CD4-positive, alpha-beta memory T cell (primary cell): ENCODE measurements around the gene SIPA1L3. TPM values are rescaled to one million over a fixed set of nuclear protein-coding genes. Genes with fewer than 3 reads are reported as not detected.
A peak's percentile ranks its signal among the peaks of the same experiment; 100 is the strongest.

Experiments
- CTCF ChIA-PET: fragments of 350-600 bp; sonication (Branson Sonifier 250); formaldehyde crosslinking; loops from one replicate; lab custom pipeline; 2021; ENCODE audit warnings: inconsistent platforms; ENCODE audit not compliant: partially characterized antibody; lab: Charles Lee
- POLR2A ChIA-PET: fragments of 350-600 bp; sonication (Branson Sonifier 250); formaldehyde crosslinking; loops from one replicate; lab custom pipeline; 2021; ENCODE audit not compliant: partially characterized antibody; lab: Charles Lee
- DNase-seq, 5 donors: peaks; one replicate each; pipeline versions ENCODE4 v3.0.0 to v3.0.0-alpha.2; 2020 to 2022; ENCODE audit warnings: mixed read lengths in 1 of 5
- H3K27ac ChIP-seq: one replicate; pipeline ENCODE4 v1.7.0; 2013; ENCODE audit warnings: low read depth, low read length
- H3K27me3 ChIP-seq: 2 replicates; pipeline ENCODE4 v1.7.0; 2013; ENCODE audit warnings: mild to moderate bottlenecking, low read length, moderate library complexity; ENCODE audit not compliant: insufficient read depth
- H3K36me3 ChIP-seq: 2 replicates; pipeline ENCODE4 v1.7.0; 2013; ENCODE audit warnings: mild to moderate bottlenecking, low read length, moderate library complexity; ENCODE audit not compliant: insufficient read depth
- H3K4me1 ChIP-seq: 2 replicates; pipeline ENCODE4 v1.7.0; 2013; ENCODE audit warnings: mild to moderate bottlenecking, low read length, moderate library complexity; ENCODE audit not compliant: insufficient read depth
- H3K4me3 ChIP-seq, 2 donors: one replicate each; pipeline ENCODE4 v1.7.0; 2013; ENCODE audit warnings: low read length in 2 of 2, mild to moderate bottlenecking in 1 of 2
- H3K9me3 ChIP-seq, 2 donors: one replicate each; pipeline ENCODE4 v1.7.0; 2013; ENCODE audit warnings: low read length in 2 of 2, control low read depth in 1 of 2; ENCODE audit not compliant: control insufficient read depth in 1 of 2
- H3K27ac Mint-ChIP-seq, 7 donors: one replicate each; pipeline ENCODE4 v1.8.0; 2020 to 2021; ENCODE audit warnings: mixed read lengths in 7 of 7, mild to moderate bottlenecking in 6 of 7, inconsistent platforms in 3 of 7, moderate library complexity in 3 of 7
- H3K27me3 Mint-ChIP-seq, 2 donors: one replicate each; pipeline ENCODE4 v1.8.0; 2020 to 2021; ENCODE audit warnings: mixed read lengths in 2 of 2
- H3K36me3 Mint-ChIP-seq, 2 donors: one replicate each; pipeline ENCODE4 v1.8.0; 2020 to 2021; ENCODE audit warnings: mixed read lengths in 2 of 2, inconsistent platforms in 1 of 2, mild to moderate bottlenecking in 1 of 2
- H3K4me1 Mint-ChIP-seq, 4 donors: one replicate each; pipeline ENCODE4 v1.8.0; 2020 to 2021; ENCODE audit warnings: mixed read lengths in 4 of 4, mild to moderate bottlenecking in 1 of 4
- H3K4me3 Mint-ChIP-seq, 8 donors: one replicate each; pipeline ENCODE4 v1.8.0; 2020 to 2021; ENCODE audit warnings: mixed read lengths in 8 of 8, mild to moderate bottlenecking in 7 of 8, moderate library complexity in 6 of 8, inconsistent platforms in 3 of 8
- H3K9me3 Mint-ChIP-seq, 8 donors: one replicate each; pipeline ENCODE4 v1.8.0; 2020 to 2021; ENCODE audit warnings: mixed read lengths in 8 of 8, mild to moderate bottlenecking in 5 of 8, inconsistent platforms in 3 of 8, moderate library complexity in 1 of 8
- intact Hi-C: fragments of 100-400 bp; cut with micrococcal nuclease; formaldehyde crosslinking; loops from one replicate; pipeline ENCODE4 v1.15.1; 2023
- polyA plus RNA-seq, 2 donors: library from polyadenylated mRNA; unstranded; fragments of 300-500 nt; fragmentation: Illumina TruSeq; gene quantifications; one replicate each; pipeline ENCODE4 v1.2.3, GENCODE V29; 2021
- total RNA-seq, 2 experiments: library from RNA; stranded (reverse); gene quantifications; one replicate each; pipeline ENCODE4 v1.2.3, GENCODE V29; 2021

SIPA1L3 gene
- total and polyA plus RNA-seq, 4 experiments from 2014 or later, result 0.39 to 35.0 (median 17.8) TPM

- Mint-ChIP-seq H3K36me3 (peaks cover 21 to 26% of the 10 kb centered on the region in 2 donors), H3K27ac (no peak overlapping the region), H3K4me3 (no peak overlapping the region), H3K4me1 (no peaks in the 10 kb centered on the region), H3K9me3 (no peaks in the 10 kb centered on the region), H3K27me3 (no peaks in the 10 kb centered on the region)
- no peak overlapping the region for H3K4me3 ChIP-seq
- no peak overlapping the region for H3K27ac ChIP-seq
- no peaks in the 10 kb centered on the region for H3K27me3 ChIP-seq
- no peaks in the 10 kb centered on the region for H3K9me3 ChIP-seq
- peaks cover 12% of the 10 kb centered on the region for H3K36me3 ChIP-seq
- H3K4me1 ChIP-seq, result no peaks in the 10 kb centered on the region
- intact Hi-C loops, result no loop called here
- ChIA-PET CTCF (no interaction called here), POLR2A (no interaction called here)
- no peak for DNase-seq
Measured at GRCh38 chr19:38152461-38153379, 245.7 kb downstream of the SIPA1L3 start.

GRCh38 chr19:38155453-38155852 is 248.4 kb downstream of the SIPA1L3 start:
- ChIA-PET CTCF (no interaction called here), POLR2A (no interaction called here)
- H3K27ac ChIP-seq, result no peak overlapping the region
- H3K9me3 ChIP-seq, result no peaks in the 10 kb centered on the region
- H3K4me1 Mint-ChIP-seq, result no peaks in the 10 kb centered on the region
- H3K4me3 Mint-ChIP-seq, result no peak overlapping the region
- no peak for DNase-seq
- H3K27ac Mint-ChIP-seq, result peak overlapping the region in 2 of 7 donors; percentile 10 to 55
- no peaks in the 10 kb centered on the region for H3K4me1 ChIP-seq
- H3K9me3 Mint-ChIP-seq, result no peaks in the 10 kb centered on the region
- intact Hi-C loops, result no loop called here
- H3K27me3 Mint-ChIP-seq, result no peaks in the 10 kb centered on the region
- H3K36me3 Mint-ChIP-seq, result peaks cover 32 to 34% of the 10 kb centered on the region in 2 donors
- no peak overlapping the region for H3K4me3 ChIP-seq
- H3K36me3 ChIP-seq, result peaks cover 12% of the 10 kb centered on the region
- no peaks in the 10 kb centered on the region for H3K27me3 ChIP-seq

GRCh38 chr19:38158730-38159129 is 251.7 kb downstream of the SIPA1L3 start:
- no peak overlapping the region for H3K4me3 Mint-ChIP-seq
- H3K9me3 ChIP-seq, result peaks cover 0 to 4% of the 10 kb centered on the region in 2 donors
- H3K4me1 ChIP-seq, result no peaks in the 10 kb centered on the region
- DNase-seq, result no peak
- POLR2A ChIA-PET, result no interaction called here
- peaks cover 0 to 20% (median 4%) of the 10 kb centered on the region in 8 donors for H3K9me3 Mint-ChIP-seq
- no peak overlapping the region for H3K27ac Mint-ChIP-seq
- no peak overlapping the region for H3K27ac ChIP-seq
- H3K4me1 Mint-ChIP-seq, result no peaks in the 10 kb centered on the region
- CTCF ChIA-PET, result no interaction called here
- intact Hi-C loops, result no loop called here
- H3K36me3 ChIP-seq, result peaks cover 13% of the 10 kb centered on the region
- H3K36me3 Mint-ChIP-seq, result peaks cover 50 to 52% of the 10 kb centered on the region in 2 donors
- H3K27me3 Mint-ChIP-seq, result no peaks in the 10 kb centered on the region
- H3K4me3 ChIP-seq, result no peak overlapping the region
- H3K27me3 ChIP-seq, result no peaks in the 10 kb centered on the region

- peaks cover 17% of the 10 kb centered on the region for H3K36me3 ChIP-seq
- Mint-ChIP-seq H3K4me1 (no peaks in the 10 kb centered on the region), H3K27me3 (no peaks in the 10 kb centered on the region), H3K27ac (no peak overlapping the region), H3K9me3 (peaks cover 0 to 20% (median 4%) of the 10 kb centered on the region in 8 donors), H3K36me3 (peaks cover 63 to 65% of the 10 kb centered on the region in 2 donors), H3K4me3 (no peak overlapping the region)
- H3K4me1 ChIP-seq, result no peaks in the 10 kb centered on the region
- no peaks in the 10 kb centered on the region for H3K27me3 ChIP-seq
- intact Hi-C loops, result no loop called here
- no peak for DNase-seq
- POLR2A ChIA-PET, result no interaction called here
- H3K9me3 ChIP-seq, result peaks cover 0 to 4% of the 10 kb centered on the region in 2 donors
- H3K4me3 ChIP-seq, result no peak overlapping the region
- CTCF ChIA-PET, result no interaction called here
- H3K27ac ChIP-seq, result no peak overlapping the region
Measured at GRCh38 chr19:38162094-38162493, 255.1 kb downstream of the SIPA1L3 start.

DNA sequence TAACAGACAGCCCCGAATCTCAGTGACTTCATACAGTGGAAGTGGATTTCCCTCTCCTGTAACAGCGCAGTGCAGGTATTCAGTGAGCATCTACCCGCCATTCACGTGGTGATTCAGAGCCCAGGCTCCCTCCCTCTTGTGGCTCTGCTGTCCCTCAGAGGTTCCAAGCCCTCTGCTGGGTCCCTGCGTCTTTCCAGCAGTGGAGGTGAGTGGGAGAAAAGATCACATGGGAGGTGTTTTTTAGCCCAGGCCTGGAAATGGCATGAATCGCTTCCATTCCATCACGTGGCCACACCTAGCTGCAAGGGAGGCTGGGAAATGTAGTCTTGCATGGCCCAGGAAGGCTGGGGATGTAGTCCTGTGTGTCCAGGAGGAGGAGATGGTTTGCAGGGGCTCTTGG is 255.6 kb downstream of the SIPA1L3 start:
- H3K27me3 ChIP-seq, result no peaks in the 10 kb centered on the region
- no peak overlapping the region for H3K4me3 ChIP-seq
- no peak overlapping the region for H3K27ac ChIP-seq
- no peak overlapping the region for H3K4me3 Mint-ChIP-seq
- no peak for DNase-seq
- intact Hi-C loops, result no loop called here
- H3K4me1 Mint-ChIP-seq, result no peaks in the 10 kb centered on the region
- peaks cover 0 to 4% of the 10 kb centered on the region in 2 donors for H3K9me3 ChIP-seq
- ChIA-PET CTCF (no interaction called here), POLR2A (no interaction called here)
- no peaks in the 10 kb centered on the region for H3K27me3 Mint-ChIP-seq
- peaks cover 17% of the 10 kb centered on the region for H3K36me3 ChIP-seq
- no peak overlapping the region for H3K27ac Mint-ChIP-seq
- H3K36me3 Mint-ChIP-seq, result peaks cover 63 to 65% of the 10 kb centered on the region in 2 donors
- no peaks in the 10 kb centered on the region for H3K4me1 ChIP-seq
- H3K9me3 Mint-ChIP-seq, result peaks cover 0 to 20% (median 4%) of the 10 kb centered on the region in 8 donors

DNA sequence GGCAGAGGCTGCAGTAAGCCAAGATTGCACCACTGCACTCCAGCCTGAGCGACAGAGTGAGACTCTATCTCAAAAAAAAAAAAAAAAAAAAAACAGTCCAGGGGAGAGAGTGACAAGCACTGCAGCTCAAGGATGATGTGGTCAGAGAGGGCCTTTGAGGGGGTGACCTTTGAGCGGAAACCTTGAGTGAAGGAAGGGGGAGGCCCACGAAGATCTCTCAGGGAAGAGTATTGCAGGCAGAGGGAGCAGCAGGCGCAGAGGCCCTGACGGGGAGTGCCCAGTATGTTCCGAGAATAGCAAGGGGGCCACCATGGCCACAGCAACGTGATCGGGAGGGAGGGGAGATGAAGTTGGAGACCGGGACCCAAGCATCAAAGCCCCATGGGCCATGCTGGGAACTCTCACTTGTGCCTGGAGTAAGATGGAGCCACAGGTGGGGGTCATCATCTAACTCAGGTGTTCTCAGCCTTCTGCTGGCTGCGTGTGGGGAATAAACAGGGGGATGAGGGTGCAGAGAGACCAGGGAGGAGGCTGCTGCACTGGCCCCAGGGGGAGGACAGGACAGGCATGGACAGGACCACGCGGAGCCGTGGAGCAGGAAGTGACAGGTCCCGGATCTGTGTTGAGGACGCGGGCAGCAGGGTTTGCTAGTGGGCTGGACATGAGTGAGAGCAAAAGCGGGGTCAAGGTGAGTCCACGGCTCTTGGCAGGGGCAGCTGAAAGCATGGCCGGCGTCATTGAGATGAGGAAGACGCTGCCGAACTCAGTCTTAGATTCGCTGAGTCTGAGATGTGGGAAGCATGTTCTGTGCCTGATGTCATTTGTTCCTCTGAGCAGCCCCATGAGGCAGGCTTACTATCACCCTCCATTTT is 256.6 kb downstream of the SIPA1L3 start:
- Histone ChIP-seq H3K27me3 (no peaks in the 10 kb centered on the region), H3K9me3 (peaks cover 0 to 4% of the 10 kb centered on the region in 2 donors), H3K4me3 (no peak overlapping the region), H3K4me1 (no peaks in the 10 kb centered on the region), H3K27ac (no peak overlapping the region), H3K36me3 (peaks cover 17% of the 10 kb centered on the region)
- Mint-ChIP-seq H3K27me3 (no peaks in the 10 kb centered on the region), H3K4me3 (no peak overlapping the region), H3K36me3 (peaks cover 58 to 59% of the 10 kb centered on the region in 2 donors), H3K27ac (no peak overlapping the region), H3K4me1 (no peaks in the 10 kb centered on the region), H3K9me3 (peaks cover 0 to 20% (median 4%) of the 10 kb centered on the region in 8 donors)
- no peak for DNase-seq
- intact Hi-C loops, result no loop called here
- ChIA-PET CTCF (no interaction called here), POLR2A (no interaction called here)

GRCh38 chr19:38164526-38164925 is 257.5 kb downstream of the SIPA1L3 start:
- Mint-ChIP-seq H3K27me3 (no peaks in the 10 kb centered on the region), H3K4me3 (no peak overlapping the region), H3K27ac (no peak overlapping the region), H3K36me3 (peaks cover 55 to 61% of the 10 kb centered on the region in 2 donors), H3K4me1 (no peaks in the 10 kb centered on the region), H3K9me3 (peaks cover 0 to 20% (median 4%) of the 10 kb centered on the region in 8 donors)
- Histone ChIP-seq H3K27ac (no peak overlapping the region), H3K9me3 (peaks cover 0 to 4% of the 10 kb centered on the region in 2 donors), H3K36me3 (peaks cover 17% of the 10 kb centered on the region), H3K27me3 (no peaks in the 10 kb centered on the region), H3K4me1 (no peaks in the 10 kb centered on the region), H3K4me3 (no peak overlapping the region)
- CTCF ChIA-PET, result no interaction called here
- intact Hi-C loops, result no loop called here
- DNase-seq, result no peak
- POLR2A ChIA-PET, result no interaction called here
